ENCODE data around the gene NAT10. TPM values are rescaled to one million over a fixed set of nuclear protein-coding genes. Genes with fewer than 3 reads are reported as not detected.

Gene NAT10
- total and polyA plus RNA-seq, 2 donors: 31.1 to 34.3 TPM

DNA sequence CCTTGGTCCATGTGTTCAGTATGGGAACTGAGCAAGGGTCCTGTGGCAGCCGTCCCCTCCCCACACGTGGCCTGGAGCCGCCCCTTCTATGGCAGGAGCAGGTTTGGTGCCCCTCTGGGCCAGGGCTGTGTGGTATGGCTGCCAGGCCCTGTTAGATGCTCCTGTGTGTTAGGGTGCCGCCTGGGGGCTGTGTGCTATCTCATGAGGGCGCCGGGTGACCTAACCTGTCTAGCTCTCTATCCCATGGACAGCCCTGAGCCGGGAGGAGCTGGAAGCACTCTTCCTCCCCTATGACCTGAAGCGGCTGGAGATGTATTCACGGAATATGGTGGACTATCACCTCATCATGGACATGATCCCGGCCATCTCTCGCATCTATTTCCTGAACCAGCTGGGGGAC, 34.7 kb downstream of the NAT10 start:
- Histone ChIP-seq H3K27ac (ENCODE audit: low read depth in 1 of 2, low read length in 1 of 2) (no peak overlapping the region), H3K27me3 (ENCODE audit: control insufficient read depth in 2 of 2, insufficient read depth in 1 of 2, low read length in 1 of 2) (no peaks in the 10 kb centered on the region), H3K4me1 (ENCODE audit: control insufficient read depth in 2 of 2, insufficient read depth in 2 of 2, low read length in 2 of 2) (no peaks in the 10 kb centered on the region), H3K4me3 (ENCODE audit: low read length in 2 of 2) (no peak overlapping the region), H3K36me3 (ENCODE audit: control insufficient read depth in 2 of 2, insufficient read depth in 2 of 2, low read length in 1 of 2) (peaks cover 74 to 91% of the 10 kb centered on the region in 2 donors), H3K9me3 (ENCODE audit: control insufficient read depth in 2 of 2, insufficient read depth in 1 of 2, low read length in 1 of 2) (no peaks in the 10 kb centered on the region)
- WGBS: 97% methylated on average over 11 of the region's 11 CpGs
- no peak for DNase-seq (ENCODE audit: low read depth in 6 of 9, low spot score in 9 of 9)

DNA sequence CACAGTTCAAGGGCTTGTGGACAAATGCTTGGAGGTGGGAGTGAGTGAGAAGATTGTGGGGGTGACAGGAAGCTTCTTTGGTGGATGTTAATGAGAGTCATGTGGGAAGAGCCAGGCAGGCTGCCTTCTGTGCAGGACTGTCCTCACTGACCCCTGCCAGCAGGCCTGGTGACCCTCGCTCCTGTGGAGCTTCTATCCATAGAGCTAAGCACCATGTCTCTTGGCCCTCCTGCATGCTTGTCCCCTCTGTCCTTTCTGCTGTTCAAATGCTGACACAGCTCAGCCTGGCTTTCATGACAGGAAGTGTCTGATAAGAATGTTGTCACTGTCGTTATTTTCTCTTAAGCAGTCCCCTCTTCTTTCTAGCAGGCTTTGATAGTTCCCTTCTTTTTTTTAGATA, 37.6 kb downstream of the NAT10 start:
- Histone ChIP-seq H3K27ac (ENCODE audit: low read depth in 1 of 2, low read length in 1 of 2) (no peak overlapping the region), H3K9me3 (ENCODE audit: control insufficient read depth in 2 of 2, insufficient read depth in 1 of 2, low read length in 1 of 2) (no peaks in the 10 kb centered on the region)

DNA sequence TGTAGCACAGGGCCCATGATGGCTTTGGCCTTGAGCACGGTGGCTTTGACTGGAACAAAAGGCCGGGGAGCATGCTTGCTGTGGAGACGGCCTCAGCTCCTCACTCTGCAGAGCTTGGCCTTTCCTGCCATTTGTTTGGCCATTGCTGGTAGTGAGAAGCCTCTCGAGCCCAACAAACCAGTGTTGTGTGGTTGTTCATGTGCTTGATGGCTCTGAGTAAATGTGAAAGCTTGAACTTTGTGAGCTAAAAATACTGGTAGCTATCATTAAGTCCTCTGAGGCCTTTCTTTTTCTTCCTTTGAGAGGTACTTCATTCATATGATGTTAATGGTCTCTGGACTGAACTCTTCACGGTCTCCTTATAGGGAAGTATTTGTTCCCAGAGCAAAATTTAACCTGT, 39.6 kb downstream of the NAT10 start:
- no peaks in the 10 kb centered on the region for H3K4me1 ChIP-seq (ENCODE audit: control insufficient read depth in 2 of 2, insufficient read depth in 2 of 2, low read length in 2 of 2)
- H3K27ac ChIP-seq (ENCODE audit: low read depth in 1 of 2, low read length in 1 of 2): no peak overlapping the region
- no peaks in the 10 kb centered on the region for H3K27me3 ChIP-seq (ENCODE audit: control insufficient read depth in 2 of 2, insufficient read depth in 1 of 2, low read length in 1 of 2)
- no peak for DNase-seq (ENCODE audit: low read depth in 6 of 9, low spot score in 9 of 9)
- H3K9me3 ChIP-seq (ENCODE audit: control insufficient read depth in 2 of 2, insufficient read depth in 1 of 2, low read length in 1 of 2): no peaks in the 10 kb centered on the region
- H3K4me3 ChIP-seq (ENCODE audit: low read length in 2 of 2): no peak overlapping the region
- WGBS: 97% methylated on average over 5 of the region's 5 CpGs
- H3K36me3 ChIP-seq (ENCODE audit: control insufficient read depth in 2 of 2, insufficient read depth in 2 of 2, low read length in 1 of 2): peaks cover 74 to 99% of the 10 kb centered on the region in 2 donors

More for the DNA sequence above, 37.6 kb downstream of the NAT10 start:
- no peaks in the 10 kb centered on the region for H3K4me1 ChIP-seq (ENCODE audit: control insufficient read depth in 2 of 2, insufficient read depth in 2 of 2, low read length in 2 of 2)
- no peaks in the 10 kb centered on the region for H3K27me3 ChIP-seq (ENCODE audit: control insufficient read depth in 2 of 2, insufficient read depth in 1 of 2, low read length in 1 of 2)
- 97% methylated on average over 2 of the region's 2 CpGs for WGBS
- H3K36me3 ChIP-seq (ENCODE audit: control insufficient read depth in 2 of 2, insufficient read depth in 2 of 2, low read length in 1 of 2): peaks cover 77 to 98% of the 10 kb centered on the region in 2 donors
- H3K4me3 ChIP-seq (ENCODE audit: low read length in 2 of 2): no peak overlapping the region
- DNase-seq (ENCODE audit: low read depth in 6 of 9, low spot score in 9 of 9): no peak

DNA sequence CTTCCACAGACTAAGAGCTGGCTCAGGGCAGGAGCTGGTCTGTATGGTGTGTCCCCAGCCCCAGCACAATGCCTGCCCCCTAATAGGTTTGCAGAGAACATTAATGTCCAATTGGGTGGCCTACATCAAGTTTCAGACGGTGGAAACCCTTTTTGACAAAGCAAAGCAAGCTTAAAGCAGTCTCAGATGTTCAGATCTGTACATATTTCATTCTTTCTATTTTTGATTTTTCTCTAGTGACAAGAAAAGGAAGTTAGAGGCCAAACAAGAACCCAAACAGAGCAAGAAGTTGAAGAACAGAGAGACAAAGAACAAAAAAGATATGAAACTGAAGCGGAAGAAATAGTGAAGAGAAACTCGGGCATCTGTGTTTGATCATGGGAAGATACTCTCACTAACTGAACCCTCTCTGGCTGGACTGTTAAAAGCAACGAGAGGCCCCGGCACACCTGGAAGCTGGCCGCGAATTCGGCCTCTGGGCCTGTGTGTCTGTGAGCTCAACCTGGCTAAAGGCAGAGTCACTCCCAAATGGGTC, 40.5 kb downstream of the NAT10 start:
- no peak for DNase-seq (ENCODE audit: low read depth in 6 of 9, low spot score in 9 of 9)
- Histone ChIP-seq H3K27ac (ENCODE audit: low read depth in 1 of 2, low read length in 1 of 2) (no peak overlapping the region), H3K4me1 (ENCODE audit: control insufficient read depth in 2 of 2, insufficient read depth in 2 of 2, low read length in 2 of 2) (no peaks in the 10 kb centered on the region), H3K36me3 (ENCODE audit: control insufficient read depth in 2 of 2, insufficient read depth in 2 of 2, low read length in 1 of 2) (peaks cover 69 to 97% of the 10 kb centered on the region in 2 donors), H3K27me3 (ENCODE audit: control insufficient read depth in 2 of 2, insufficient read depth in 1 of 2, low read length in 1 of 2) (no peaks in the 10 kb centered on the region), H3K4me3 (ENCODE audit: low read length in 2 of 2) (no peak overlapping the region), H3K9me3 (ENCODE audit: control insufficient read depth in 2 of 2, insufficient read depth in 1 of 2, low read length in 1 of 2) (no peaks in the 10 kb centered on the region)
- 84% methylated on average over 8 of the region's 8 CpGs for WGBS

DNA sequence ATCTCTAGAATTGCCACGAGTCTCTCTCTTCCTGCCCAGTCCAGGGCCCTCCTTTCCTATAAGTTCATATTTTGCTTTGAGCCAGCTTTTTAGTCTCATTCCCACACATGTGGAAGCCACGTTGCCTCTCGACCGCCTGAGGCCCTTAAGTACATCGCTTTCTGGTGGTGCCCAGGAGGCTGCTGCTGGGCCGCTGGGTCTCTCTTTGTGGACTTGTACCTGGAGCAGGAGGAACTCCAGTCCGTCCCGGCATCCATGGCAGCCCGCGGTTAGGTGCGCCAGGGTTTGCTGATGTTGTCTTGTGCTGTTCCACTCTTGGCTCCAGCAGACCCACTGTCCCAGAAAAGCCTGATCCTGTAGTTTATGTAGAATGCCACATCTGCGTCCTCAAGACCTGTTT, 41.0 kb downstream of the NAT10 start:
- WGBS: 96% methylated on average over 12 of the region's 12 CpGs
- no peaks in the 10 kb centered on the region for H3K4me1 ChIP-seq (ENCODE audit: control insufficient read depth in 2 of 2, insufficient read depth in 2 of 2, low read length in 2 of 2)
- no peaks in the 10 kb centered on the region for H3K9me3 ChIP-seq (ENCODE audit: control insufficient read depth in 2 of 2, insufficient read depth in 1 of 2, low read length in 1 of 2)
- H3K27me3 ChIP-seq (ENCODE audit: control insufficient read depth in 2 of 2, insufficient read depth in 1 of 2, low read length in 1 of 2): no peaks in the 10 kb centered on the region
- no peak overlapping the region for H3K4me3 ChIP-seq (ENCODE audit: low read length in 2 of 2)
- H3K36me3 ChIP-seq (ENCODE audit: control insufficient read depth in 2 of 2, insufficient read depth in 2 of 2, low read length in 1 of 2): peaks cover 64 to 97% of the 10 kb centered on the region in 2 donors
- no peak overlapping the region for H3K27ac ChIP-seq (ENCODE audit: low read depth in 1 of 2, low read length in 1 of 2)
- DNase-seq (ENCODE audit: low read depth in 6 of 9, low spot score in 9 of 9): no peak

DNA sequence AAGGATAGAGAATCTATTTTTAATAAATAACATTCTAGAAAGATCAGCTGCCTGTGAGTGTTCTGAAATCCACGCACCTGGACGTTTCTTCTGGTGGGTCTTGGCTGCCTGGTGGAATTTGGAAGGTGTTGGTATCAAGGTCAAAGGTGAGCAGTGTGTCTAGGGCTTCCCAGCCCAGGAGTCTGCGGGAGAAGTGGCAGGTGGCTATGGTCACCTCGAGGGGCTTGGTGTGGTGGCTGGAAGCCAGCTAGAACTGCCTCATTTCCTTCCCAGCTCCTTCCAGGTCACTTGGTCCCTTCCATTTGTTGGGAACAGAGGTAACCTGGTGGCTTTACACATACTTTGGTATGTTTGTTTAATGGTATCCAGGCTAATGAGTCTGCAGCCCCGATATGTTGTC, 41.4 kb downstream of the NAT10 start:
- no peaks in the 10 kb centered on the region for H3K9me3 ChIP-seq (ENCODE audit: control insufficient read depth in 2 of 2, insufficient read depth in 1 of 2, low read length in 1 of 2)
- no peaks in the 10 kb centered on the region for H3K27me3 ChIP-seq (ENCODE audit: control insufficient read depth in 2 of 2, insufficient read depth in 1 of 2, low read length in 1 of 2)
- no peak for DNase-seq (ENCODE audit: low read depth in 6 of 9, low spot score in 9 of 9)
- no peak overlapping the region for H3K4me3 ChIP-seq (ENCODE audit: low read length in 2 of 2)
- H3K36me3 ChIP-seq (ENCODE audit: control insufficient read depth in 2 of 2, insufficient read depth in 2 of 2, low read length in 1 of 2): peaks cover 63 to 96% of the 10 kb centered on the region in 2 donors
- H3K4me1 ChIP-seq (ENCODE audit: control insufficient read depth in 2 of 2, insufficient read depth in 2 of 2, low read length in 2 of 2): no peaks in the 10 kb centered on the region
- 93% methylated on average over 5 of the region's 5 CpGs for WGBS
- H3K27ac ChIP-seq (ENCODE audit: low read depth in 1 of 2, low read length in 1 of 2): no peak overlapping the region

DNA sequence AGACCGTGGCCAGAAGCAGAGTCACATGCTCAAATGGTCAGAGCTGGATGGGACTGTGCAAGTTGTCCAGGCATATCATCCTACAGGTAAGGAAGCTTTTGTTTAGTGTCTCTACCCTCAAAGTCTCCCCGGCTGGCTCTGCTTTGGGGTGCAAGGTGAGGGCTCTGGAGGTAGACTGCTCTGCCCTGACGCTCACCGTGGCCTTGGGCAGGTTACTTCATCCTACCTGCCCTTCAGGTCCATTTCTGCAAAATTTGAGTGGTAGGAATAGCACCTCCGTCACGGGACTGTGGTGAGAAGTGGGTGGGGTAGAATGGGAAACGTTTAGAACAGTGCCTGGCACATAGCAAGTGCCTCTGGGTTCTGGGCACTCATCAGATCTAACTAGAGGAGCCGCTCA, 42.2 kb downstream of the NAT10 start:
- WGBS: 95% methylated on average over 8 of the region's 8 CpGs
- Histone ChIP-seq H3K36me3 (ENCODE audit: control insufficient read depth in 2 of 2, insufficient read depth in 2 of 2, low read length in 1 of 2) (peaks cover 63 to 90% of the 10 kb centered on the region in 2 donors), H3K9me3 (ENCODE audit: control insufficient read depth in 2 of 2, insufficient read depth in 1 of 2, low read length in 1 of 2) (no peaks in the 10 kb centered on the region), H3K4me3 (ENCODE audit: low read length in 2 of 2) (no peak overlapping the region), H3K4me1 (ENCODE audit: control insufficient read depth in 2 of 2, insufficient read depth in 2 of 2, low read length in 2 of 2) (no peaks in the 10 kb centered on the region), H3K27ac (ENCODE audit: low read depth in 1 of 2, low read length in 1 of 2) (no peak overlapping the region), H3K27me3 (ENCODE audit: control insufficient read depth in 2 of 2, insufficient read depth in 1 of 2, low read length in 1 of 2) (no peaks in the 10 kb centered on the region)
- DNase-seq (ENCODE audit: low read depth in 6 of 9, low spot score in 9 of 9): no peak

DNA sequence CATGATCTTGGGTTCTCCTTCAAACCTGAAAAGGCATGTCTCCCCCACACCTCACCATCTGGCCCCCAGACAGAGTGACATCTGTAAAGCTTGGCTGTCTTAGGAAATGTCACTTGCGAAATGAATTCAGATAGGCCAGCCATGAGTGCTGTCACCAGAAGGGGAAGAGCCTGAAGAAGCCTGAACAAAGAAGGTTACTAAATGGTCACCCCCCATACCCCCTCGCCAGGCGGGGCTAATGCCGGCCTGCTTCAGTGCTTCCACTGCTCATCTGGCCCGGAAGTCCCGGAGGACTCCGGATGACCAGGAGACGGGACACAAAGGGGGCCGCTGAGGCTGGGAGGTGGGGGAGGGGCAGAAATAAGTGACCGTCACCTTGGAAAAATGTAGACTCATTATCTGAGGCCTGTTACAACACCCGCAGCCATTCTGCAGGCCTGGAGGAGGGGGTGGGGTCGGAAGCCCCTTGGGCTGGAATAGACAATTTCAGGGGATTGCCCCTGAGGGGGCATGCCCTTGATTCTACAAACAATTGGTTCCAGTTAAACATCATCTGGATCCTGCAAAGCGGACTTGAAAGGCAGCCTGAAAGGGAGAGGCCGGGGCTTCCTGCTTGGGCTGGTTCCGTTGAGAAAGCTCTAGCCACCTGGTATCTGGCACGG, 43.2 kb downstream of the NAT10 start:
- no peaks in the 10 kb centered on the region for H3K27me3 ChIP-seq (ENCODE audit: control insufficient read depth in 2 of 2, insufficient read depth in 1 of 2, low read length in 1 of 2)
- H3K36me3 ChIP-seq (ENCODE audit: control insufficient read depth in 2 of 2, insufficient read depth in 2 of 2, low read length in 1 of 2): peaks cover 54 to 87% of the 10 kb centered on the region in 2 donors
- no peaks in the 10 kb centered on the region for H3K4me1 ChIP-seq (ENCODE audit: control insufficient read depth in 2 of 2, insufficient read depth in 2 of 2, low read length in 2 of 2)
- H3K4me3 ChIP-seq (ENCODE audit: low read length in 2 of 2): no peak overlapping the region
- H3K9me3 ChIP-seq (ENCODE audit: control insufficient read depth in 2 of 2, insufficient read depth in 1 of 2, low read length in 1 of 2): no peaks in the 10 kb centered on the region
- 98% methylated on average over 16 of the region's 16 CpGs for WGBS
- no peak for DNase-seq (ENCODE audit: low read depth in 6 of 9, low spot score in 9 of 9)
- H3K27ac ChIP-seq (ENCODE audit: low read depth in 1 of 2, low read length in 1 of 2): no peak overlapping the region

DNA sequence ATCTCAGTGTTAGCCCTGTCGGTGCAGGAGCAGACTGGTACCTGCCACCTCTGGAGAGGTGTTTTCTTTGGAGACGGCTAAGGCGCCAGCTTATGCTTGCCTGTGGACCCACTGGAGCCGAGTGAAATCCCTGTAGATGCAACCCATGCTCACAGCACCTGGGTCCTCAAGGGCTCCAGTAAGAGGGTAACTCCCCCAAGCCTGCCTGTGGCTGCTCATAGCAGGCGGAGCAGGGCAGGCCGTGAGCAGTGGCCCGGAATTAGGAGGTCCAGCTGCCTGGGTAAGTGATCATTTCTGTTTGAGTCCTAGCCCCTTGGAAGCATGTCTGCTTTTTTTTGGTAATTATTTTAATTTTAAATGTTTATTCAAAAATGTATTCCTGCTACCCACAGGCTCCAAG, 43.8 kb downstream of the NAT10 start:
- peaks cover 0 to 1% of the 10 kb centered on the region in 2 donors for H3K9me3 ChIP-seq (ENCODE audit: control insufficient read depth in 2 of 2, insufficient read depth in 1 of 2, low read length in 1 of 2)
- 97% methylated on average over 7 of the region's 7 CpGs for WGBS
- DNase-seq (ENCODE audit: low read depth in 6 of 9, low spot score in 9 of 9): no peak
- H3K4me1 ChIP-seq (ENCODE audit: control insufficient read depth in 2 of 2, insufficient read depth in 2 of 2, low read length in 2 of 2): no peaks in the 10 kb centered on the region
- no peak overlapping the region for H3K27ac ChIP-seq (ENCODE audit: low read depth in 1 of 2, low read length in 1 of 2)
- H3K27me3 ChIP-seq (ENCODE audit: control insufficient read depth in 2 of 2, insufficient read depth in 1 of 2, low read length in 1 of 2): no peaks in the 10 kb centered on the region
- H3K4me3 ChIP-seq (ENCODE audit: low read length in 2 of 2): no peak overlapping the region
- peaks cover 54 to 84% of the 10 kb centered on the region in 2 donors for H3K36me3 ChIP-seq (ENCODE audit: control insufficient read depth in 2 of 2, insufficient read depth in 2 of 2, low read length in 1 of 2)

Data from thymus (tissue), 11 donors.